IPS-15b (cell line): ENCODE results near the gene SERPINA3.

Source experiments
- H3K27me3 ChIP-seq: one replicate; pipeline ENCODE4 v1.6.1; 2013; ENCODE audit warnings: low read length; ENCODE audit not compliant: control insufficient read depth, insufficient read depth
- H3K36me3 ChIP-seq: one replicate; pipeline ENCODE4 v1.6.1; 2013; ENCODE audit warnings: low read length; ENCODE audit not compliant: control insufficient read depth, insufficient read depth
- H3K4me1 ChIP-seq: one replicate; pipeline ENCODE4 v1.6.1; 2013; ENCODE audit warnings: mild to moderate bottlenecking, low read length; ENCODE audit not compliant: control insufficient read depth, insufficient read depth
- H3K4me3 ChIP-seq: one replicate; pipeline ENCODE4 v1.5.1; 2013; ENCODE audit warnings: low read depth, low read length
- H3K9ac ChIP-seq: one replicate; pipeline ENCODE4 v1.6.1; 2013; ENCODE audit warnings: low read depth, mild to moderate bottlenecking, low read length
- H3K9me3 ChIP-seq: one replicate; pipeline ENCODE4 v1.6.1; 2013; ENCODE audit warnings: mild to moderate bottlenecking, low read length; ENCODE audit not compliant: control insufficient read depth, insufficient read depth

The SERPINA3 gene

GRCh38 chr14:94640721-94641631 lies 28.8 kb downstream of the SERPINA3 start:
- H3K4me3 ChIP-seq = no peak overlapping the region
- H3K9ac ChIP-seq = no peak overlapping the region
- no peaks in the 10 kb centered on the region for H3K36me3 ChIP-seq
- no peaks in the 10 kb centered on the region for H3K27me3 ChIP-seq
- no peaks in the 10 kb centered on the region for H3K9me3 ChIP-seq
- H3K4me1 ChIP-seq = no peaks in the 10 kb centered on the region

- no peaks in the 10 kb centered on the region for H3K27me3 ChIP-seq
- H3K9ac ChIP-seq = no peak overlapping the region
- H3K4me1 ChIP-seq = no peaks in the 10 kb centered on the region
- no peaks in the 10 kb centered on the region for H3K36me3 ChIP-seq
- H3K9me3 ChIP-seq = no peaks in the 10 kb centered on the region
- H3K4me3 ChIP-seq = no peak overlapping the region
These were observed 29.4 kb downstream of the SERPINA3 start for GRCh38 chr14:94641632-94641955.

GRCh38 chr14:94643316-94644101 lies 31.3 kb downstream of the SERPINA3 start:
- no peaks in the 10 kb centered on the region for H3K4me1 ChIP-seq
- H3K4me3 ChIP-seq = no peak overlapping the region
- H3K9ac ChIP-seq = no peak overlapping the region
- no peaks in the 10 kb centered on the region for H3K9me3 ChIP-seq
- no peaks in the 10 kb centered on the region for H3K27me3 ChIP-seq
- H3K36me3 ChIP-seq = no peaks in the 10 kb centered on the region

- H3K27me3 ChIP-seq = no peaks in the 10 kb centered on the region
- H3K4me3 ChIP-seq = no peak overlapping the region
- H3K4me1 ChIP-seq = no peaks in the 10 kb centered on the region
- no peaks in the 10 kb centered on the region for H3K9me3 ChIP-seq
- H3K36me3 ChIP-seq = no peaks in the 10 kb centered on the region
- no peak overlapping the region for H3K9ac ChIP-seq
These were observed 31.9 kb downstream of the SERPINA3 start for GRCh38 chr14:94644102-94644535.

DNA sequence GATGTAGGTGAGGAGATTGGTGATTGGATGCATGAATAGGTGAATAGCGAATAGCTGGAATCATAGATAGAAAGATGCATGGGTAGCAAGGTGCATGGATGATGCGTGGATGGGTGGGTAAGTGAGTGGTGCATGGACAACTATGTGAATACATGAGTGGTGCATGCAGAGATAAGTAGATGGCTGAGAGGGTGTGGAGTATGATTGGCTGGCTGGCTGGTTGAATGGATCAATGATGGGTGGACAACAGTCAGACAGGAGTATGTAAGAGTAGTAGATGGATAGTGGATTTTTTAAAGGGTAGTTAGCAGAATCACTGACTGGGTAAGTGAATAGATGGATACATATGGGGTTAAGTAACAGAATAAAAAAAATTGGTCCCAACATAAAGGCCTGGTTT lies 33.9 kb downstream of the SERPINA3 start:
- Histone ChIP-seq H3K9me3 (no peaks in the 10 kb centered on the region), H3K4me3 (no peak overlapping the region), H3K4me1 (no peaks in the 10 kb centered on the region)

DNA sequence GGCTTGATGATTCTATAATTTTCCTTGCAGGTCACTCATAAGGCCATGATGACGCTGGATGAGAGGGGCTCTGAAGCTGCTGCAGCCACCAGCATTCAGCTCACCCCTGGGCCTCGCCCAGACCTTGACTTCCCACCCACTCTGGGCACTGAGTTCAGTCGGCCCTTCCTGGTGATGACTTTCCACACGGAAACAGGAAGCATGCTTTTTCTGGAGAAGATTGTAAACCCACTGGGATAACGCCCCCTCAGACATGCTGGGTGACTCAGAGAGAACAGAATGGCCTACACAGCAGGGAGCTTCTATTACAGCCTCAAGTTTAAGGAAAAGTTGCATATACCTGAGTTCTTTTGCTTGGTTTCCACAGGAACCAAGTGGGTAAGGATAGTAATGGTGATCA lies 34.3 kb downstream of the SERPINA3 start:
- H3K4me1 ChIP-seq = no peaks in the 10 kb centered on the region
- H3K27me3 ChIP-seq = no peaks in the 10 kb centered on the region
- H3K4me3 ChIP-seq = no peak overlapping the region
- H3K9ac ChIP-seq = no peak overlapping the region
- H3K9me3 ChIP-seq = no peaks in the 10 kb centered on the region
- no peaks in the 10 kb centered on the region for H3K36me3 ChIP-seq

More for the DNA sequence above, 33.9 kb downstream of the SERPINA3 start:
- Histone ChIP-seq H3K27me3 (no peaks in the 10 kb centered on the region), H3K36me3 (no peaks in the 10 kb centered on the region), H3K9ac (no peak overlapping the region)

GRCh38 chr14:94648801-94649200 lies 36.6 kb downstream of the SERPINA3 start:
- Histone ChIP-seq H3K36me3 (no peaks in the 10 kb centered on the region), H3K27me3 (no peaks in the 10 kb centered on the region), H3K4me3 (no peak overlapping the region), H3K4me1 (no peaks in the 10 kb centered on the region), H3K9me3 (no peaks in the 10 kb centered on the region), H3K9ac (no peak overlapping the region)

DNA sequence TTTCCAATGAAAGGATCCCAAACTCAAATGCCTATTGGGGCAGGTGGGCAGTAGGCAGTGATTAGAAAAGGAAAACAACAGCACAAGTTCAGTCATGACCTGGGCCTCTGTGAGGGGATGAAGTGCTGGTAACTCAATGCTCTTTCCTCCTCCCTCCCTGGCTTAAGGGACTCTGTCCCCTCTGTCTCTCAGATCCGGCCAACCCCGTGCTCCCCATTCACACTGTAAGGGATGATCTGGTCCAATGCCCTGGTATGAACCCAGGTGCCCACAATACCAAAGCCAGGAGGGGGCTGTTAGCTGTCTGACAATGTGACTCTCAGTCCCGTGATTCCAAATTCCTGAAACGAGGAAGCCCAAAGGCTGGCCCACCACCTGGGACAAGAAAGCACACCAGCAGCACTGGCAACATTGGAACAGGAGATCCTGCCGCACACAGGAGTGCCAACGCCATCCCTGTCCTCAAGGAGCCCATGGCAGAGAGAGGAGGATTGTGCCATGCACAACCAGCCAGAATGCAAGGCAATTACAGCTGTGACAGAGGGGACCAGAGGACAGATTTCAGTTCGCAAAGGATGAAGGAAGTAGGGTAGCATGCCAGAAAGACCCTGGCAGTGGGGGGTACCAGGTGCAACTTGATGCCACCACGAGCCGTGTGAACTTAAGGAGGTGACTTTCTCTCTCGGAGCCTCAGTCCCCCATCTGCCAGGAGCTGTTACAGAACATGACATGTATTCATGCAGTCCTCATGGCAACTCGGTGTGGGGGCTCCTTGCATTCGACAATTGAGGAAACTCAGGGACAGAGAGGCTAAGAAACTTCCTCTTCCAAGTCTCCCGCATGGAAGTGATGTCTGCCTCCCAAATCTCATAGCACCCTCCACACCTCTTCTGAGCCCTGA lies 37.6 kb downstream of the SERPINA3 start:
- H3K4me3 ChIP-seq = no peak overlapping the region
- no peaks in the 10 kb centered on the region for H3K4me1 ChIP-seq
- H3K27me3 ChIP-seq = no peaks in the 10 kb centered on the region
- H3K9me3 ChIP-seq = no peaks in the 10 kb centered on the region
- no peaks in the 10 kb centered on the region for H3K36me3 ChIP-seq
- H3K9ac ChIP-seq = no peak overlapping the region

GRCh38 chr14:94650444-94650775 lies 38.2 kb downstream of the SERPINA3 start:
- no peaks in the 10 kb centered on the region for H3K4me1 ChIP-seq
- no peaks in the 10 kb centered on the region for H3K36me3 ChIP-seq
- H3K27me3 ChIP-seq = no peaks in the 10 kb centered on the region
- no peak overlapping the region for H3K4me3 ChIP-seq
- no peaks in the 10 kb centered on the region for H3K9me3 ChIP-seq
- H3K9ac ChIP-seq = no peak overlapping the region

- H3K27me3 ChIP-seq = no peaks in the 10 kb centered on the region
- H3K36me3 ChIP-seq = no peaks in the 10 kb centered on the region
- H3K9me3 ChIP-seq = no peaks in the 10 kb centered on the region
- H3K4me3 ChIP-seq = no peak overlapping the region
- no peak overlapping the region for H3K9ac ChIP-seq
- no peaks in the 10 kb centered on the region for H3K4me1 ChIP-seq
These were observed 38.9 kb downstream of the SERPINA3 start for GRCh38 chr14:94650806-94651805.
